ENCODE data around the gene FAM237B.
"Not testable (repeated sequence)": the region's sequence is repeated elsewhere in the genome, so short reads cannot be mapped to it uniquely, and the experiment has no call there.

DNA sequence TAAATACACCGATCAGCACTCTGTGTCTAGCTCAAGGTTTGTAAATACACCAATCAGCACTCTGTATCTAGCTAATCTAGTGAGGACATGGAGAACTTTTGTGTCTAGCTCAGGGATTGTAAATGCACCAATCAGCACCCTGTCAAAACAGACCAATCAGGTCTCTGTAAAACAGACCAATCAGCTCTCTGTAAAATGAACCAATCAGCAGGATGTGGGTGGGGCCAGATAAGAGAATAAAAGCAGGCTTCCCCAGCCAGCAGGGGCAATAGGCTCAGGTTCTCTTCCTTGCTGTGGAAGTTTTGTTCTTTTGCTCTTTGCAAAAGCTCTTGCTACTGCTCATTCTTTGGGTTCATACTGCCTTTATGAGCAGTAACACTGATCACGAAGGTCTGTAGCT is 13.8 kb upstream of the FAM237B start:
- TF ChIP-seq EZH2 (IDR thresholded peaks at IDR 0.05; ENCODE audit: low read length, missing control alignments) = not testable (repeated sequence)
- TF ChIP-seq, protein P1, sequence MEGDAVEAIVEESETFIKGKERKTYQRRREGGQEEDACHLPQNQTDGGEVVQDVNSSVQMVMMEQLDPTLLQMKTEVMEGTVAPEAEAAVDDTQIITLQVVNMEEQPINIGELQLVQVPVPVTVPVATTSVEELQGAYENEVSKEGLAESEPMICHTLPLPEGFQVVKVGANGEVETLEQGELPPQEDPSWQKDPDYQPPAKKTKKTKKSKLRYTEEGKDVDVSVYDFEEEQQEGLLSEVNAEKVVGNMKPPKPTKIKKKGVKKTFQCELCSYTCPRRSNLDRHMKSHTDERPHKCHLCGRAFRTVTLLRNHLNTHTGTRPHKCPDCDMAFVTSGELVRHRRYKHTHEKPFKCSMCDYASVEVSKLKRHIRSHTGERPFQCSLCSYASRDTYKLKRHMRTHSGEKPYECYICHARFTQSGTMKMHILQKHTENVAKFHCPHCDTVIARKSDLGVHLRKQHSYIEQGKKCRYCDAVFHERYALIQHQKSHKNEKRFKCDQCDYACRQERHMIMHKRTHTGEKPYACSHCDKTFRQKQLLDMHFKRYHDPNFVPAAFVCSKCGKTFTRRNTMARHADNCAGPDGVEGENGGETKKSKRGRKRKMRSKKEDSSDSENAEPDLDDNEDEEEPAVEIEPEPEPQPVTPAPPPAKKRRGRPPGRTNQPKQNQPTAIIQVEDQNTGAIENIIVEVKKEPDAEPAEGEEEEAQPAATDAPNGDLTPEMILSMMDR (conservative IDR thresholded peaks at IDR 0.05 in 1 of 2, IDR thresholded peaks at IDR 0.05 in 1 of 2; ENCODE audit: low read depth in 1 of 2, low read length in 2 of 2) = not testable (repeated sequence)
